Neural cell (in vitro differentiated cells): Measurements from ENCODE around the gene MDM2.

Source experiments
- POLR2AphosphoS5 ChIP-seq: IDR thresholded peaks from 2 replicates; pipeline ENCODE4 v1.6.1; 2012
- RAD21 ChIP-seq: fragments of 450-650 bp; conservative IDR thresholded peaks from 2 replicates; pipeline ENCODE4 v1.6.1; 2014; ENCODE audit warnings: antibody characterized with exemption, mild to moderate bottlenecking, moderate library complexity
- TF ChIP-seq, protein P1 (sequence below): fragments of 450-650 bp; IDR thresholded peaks from 2 replicates; pipeline ENCODE4 v1.5.1; 2014; ENCODE audit warnings: antibody characterized with exemption, mild to moderate bottlenecking, moderate library complexity; ENCODE audit not compliant: poor library complexity, severe bottlenecking

GRCh38 chr12:68854078-68854468 lies 46.1 kb downstream of the MDM2 start:
- TF ChIP-seq, protein P1, sequence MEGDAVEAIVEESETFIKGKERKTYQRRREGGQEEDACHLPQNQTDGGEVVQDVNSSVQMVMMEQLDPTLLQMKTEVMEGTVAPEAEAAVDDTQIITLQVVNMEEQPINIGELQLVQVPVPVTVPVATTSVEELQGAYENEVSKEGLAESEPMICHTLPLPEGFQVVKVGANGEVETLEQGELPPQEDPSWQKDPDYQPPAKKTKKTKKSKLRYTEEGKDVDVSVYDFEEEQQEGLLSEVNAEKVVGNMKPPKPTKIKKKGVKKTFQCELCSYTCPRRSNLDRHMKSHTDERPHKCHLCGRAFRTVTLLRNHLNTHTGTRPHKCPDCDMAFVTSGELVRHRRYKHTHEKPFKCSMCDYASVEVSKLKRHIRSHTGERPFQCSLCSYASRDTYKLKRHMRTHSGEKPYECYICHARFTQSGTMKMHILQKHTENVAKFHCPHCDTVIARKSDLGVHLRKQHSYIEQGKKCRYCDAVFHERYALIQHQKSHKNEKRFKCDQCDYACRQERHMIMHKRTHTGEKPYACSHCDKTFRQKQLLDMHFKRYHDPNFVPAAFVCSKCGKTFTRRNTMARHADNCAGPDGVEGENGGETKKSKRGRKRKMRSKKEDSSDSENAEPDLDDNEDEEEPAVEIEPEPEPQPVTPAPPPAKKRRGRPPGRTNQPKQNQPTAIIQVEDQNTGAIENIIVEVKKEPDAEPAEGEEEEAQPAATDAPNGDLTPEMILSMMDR: no peak
- TF ChIP-seq POLR2AphosphoS5 (no peak), RAD21 (no peak)
